ENCODE results near the gene BBS5.
"Not testable (repeated sequence)": the region's sequence is repeated elsewhere in the genome, so short reads cannot be mapped to it uniquely, and the experiment has no call there.

Gene BBS5

DNA sequence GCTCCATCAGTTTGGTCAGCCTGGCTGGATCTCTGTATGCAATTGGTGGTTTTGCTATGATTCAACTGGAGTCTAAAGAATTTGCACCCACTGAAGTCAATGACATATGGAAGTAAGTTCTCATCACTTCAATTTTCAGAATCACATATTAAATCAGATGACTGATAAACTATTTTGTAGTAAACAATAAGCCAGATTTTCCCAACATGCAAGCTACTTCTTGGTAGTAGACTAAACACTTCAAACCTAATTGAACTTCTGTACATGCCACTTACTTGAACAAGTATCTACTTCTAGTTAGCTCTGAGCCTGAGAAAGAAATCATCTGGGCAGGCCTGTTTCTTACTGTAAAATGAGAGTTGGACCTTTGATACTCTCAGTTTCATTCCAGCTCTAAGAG, 41.6 kb downstream of the BBS5 start:
- Histone ChIP-seq H3K36me3 (ENCODE audit: insufficient read depth, low read length) (no peaks in the 10 kb centered on the region), H3K9me3 (ENCODE audit: low read depth, low read length) (no peaks in the 10 kb centered on the region), H3K4me3 (no peak overlapping the region), H3K9ac (ENCODE audit: insufficient read length) (no peak overlapping the region), H3K27ac (no peak overlapping the region)
- no peak for DNase-seq (ENCODE audit: low read depth, low spot score)
- TF ChIP-seq POLR2AphosphoS5 (IDR thresholded peaks at IDR 0.05; ENCODE audit: borderline replicate concordance, low read depth, low read length) = no peak
- TF ChIP-seq EZH2 (IDR thresholded peaks at IDR 0.05) = no peak
- no peak for TF ChIP-seq FOXP2 (optimal IDR thresholded peaks at IDR 0.05; ENCODE audit: control extremely low read depth, extremely low read length, insufficient read depth)

DNA sequence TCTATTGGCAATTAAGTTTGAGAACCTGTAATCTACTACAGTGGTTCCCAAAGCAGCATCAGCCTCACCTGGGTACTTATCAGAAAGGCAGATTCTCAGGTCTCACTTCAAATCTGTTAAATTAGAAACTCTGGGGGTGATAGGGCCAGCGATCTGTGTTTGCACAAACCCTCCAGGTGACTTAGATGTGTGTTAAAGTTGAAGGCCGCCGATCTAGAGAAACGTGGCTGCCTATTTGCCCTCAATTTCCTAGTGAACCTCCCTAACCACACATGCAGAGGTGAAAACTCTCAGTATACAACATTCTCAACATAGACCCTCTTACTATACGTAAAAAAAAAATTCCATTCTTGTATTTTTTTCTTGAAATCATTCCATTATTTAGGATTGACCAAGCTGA, 44.4 kb downstream of the BBS5 start:
- Histone ChIP-seq H3K9me3 (ENCODE audit: low read depth, low read length) (no peaks in the 10 kb centered on the region), H3K4me3 (no peak overlapping the region), H3K27ac (no peak overlapping the region), H3K36me3 (ENCODE audit: insufficient read depth, low read length) (no peaks in the 10 kb centered on the region), H3K9ac (ENCODE audit: insufficient read length) (no peak overlapping the region)
- no peak for DNase-seq (ENCODE audit: low read depth, low spot score)
- TF ChIP-seq FOXP2 (optimal IDR thresholded peaks at IDR 0.05; ENCODE audit: control extremely low read depth, extremely low read length, insufficient read depth) (no peak), POLR2AphosphoS5 (IDR thresholded peaks at IDR 0.05; ENCODE audit: borderline replicate concordance, low read depth, low read length) (no peak), EZH2 (IDR thresholded peaks at IDR 0.05) (no peak)

GRCh38 chr2:169525434-169525833, 46.1 kb downstream of the BBS5 start:
- Histone ChIP-seq H3K27ac (no peak overlapping the region), H3K36me3 (ENCODE audit: insufficient read depth, low read length) (peaks cover 9% of the 10 kb centered on the region; the same call in 1 of the 2 replicates), H3K9me3 (ENCODE audit: low read depth, low read length) (no peaks in the 10 kb centered on the region), H3K9ac (ENCODE audit: insufficient read length) (no peak overlapping the region), H3K4me3 (no peak overlapping the region)
- no peak for TF ChIP-seq POLR2AphosphoS5 (IDR thresholded peaks at IDR 0.05; ENCODE audit: borderline replicate concordance, low read depth, low read length)
- no peak for TF ChIP-seq EZH2 (IDR thresholded peaks at IDR 0.05)
- TF ChIP-seq FOXP2 (optimal IDR thresholded peaks at IDR 0.05; ENCODE audit: control extremely low read depth, extremely low read length, insufficient read depth) = no peak
- no peak for DNase-seq (ENCODE audit: low read depth, low spot score)

DNA sequence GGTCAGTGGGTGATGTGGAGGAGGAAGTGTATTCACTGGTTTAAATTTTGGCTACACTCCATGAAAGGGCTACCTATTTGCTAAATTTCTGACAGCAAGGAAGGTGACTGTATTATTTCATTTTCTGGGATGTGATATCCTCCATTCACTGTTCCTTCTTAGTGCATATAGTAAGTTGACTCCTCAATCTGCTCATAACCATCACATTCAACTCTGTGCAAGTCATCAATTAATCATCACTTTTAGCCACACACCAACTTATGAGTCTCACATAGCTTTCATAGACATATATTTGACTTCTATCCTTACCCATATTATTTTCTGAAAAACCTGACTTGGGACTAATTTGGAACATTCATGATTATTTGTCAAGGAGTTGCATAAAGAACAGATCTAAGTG, 47.2 kb downstream of the BBS5 start:
- no peaks in the 10 kb centered on the region for H3K9me3 ChIP-seq (ENCODE audit: low read depth, low read length)
- H3K36me3 ChIP-seq (ENCODE audit: insufficient read depth, low read length) = peaks cover 12% of the 10 kb centered on the region; the same call in 1 of the 2 replicates
- peak overlapping the region; percentile 7 for H3K9ac ChIP-seq (ENCODE audit: insufficient read length)
- DNase-seq (ENCODE audit: low read depth, low spot score) = no peak
- H3K27ac ChIP-seq = no peak overlapping the region
- H3K4me3 ChIP-seq = no peak overlapping the region
- TF ChIP-seq EZH2 (IDR thresholded peaks at IDR 0.05) (no peak), FOXP2 (optimal IDR thresholded peaks at IDR 0.05; ENCODE audit: control extremely low read depth, extremely low read length, insufficient read depth) (no peak), POLR2AphosphoS5 (IDR thresholded peaks at IDR 0.05; ENCODE audit: borderline replicate concordance, low read depth, low read length) (no peak)

DNA sequence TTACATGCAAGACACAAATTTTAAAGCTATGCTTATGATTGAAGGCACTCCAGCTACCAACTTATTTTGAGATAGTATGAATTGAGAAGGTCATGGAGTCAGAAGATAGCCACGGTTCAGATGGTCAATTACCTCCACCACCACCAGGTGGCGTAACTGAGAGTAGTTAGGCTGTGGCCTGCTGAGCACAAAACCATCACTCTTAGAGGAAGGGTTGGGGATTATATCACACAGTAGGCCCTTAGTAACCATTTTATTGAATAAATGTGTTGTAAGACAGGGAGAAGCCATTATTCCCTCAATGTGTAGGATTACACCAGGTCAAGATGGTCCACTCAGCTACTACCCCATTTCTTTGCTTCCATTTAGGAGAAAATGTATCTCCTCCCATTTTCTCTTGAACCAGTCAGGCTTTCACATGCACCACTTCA, 49.0 kb downstream of the BBS5 start:
- Histone ChIP-seq H3K4me3 (no peak overlapping the region), H3K9ac (ENCODE audit: insufficient read length) (no peak overlapping the region), H3K9me3 (ENCODE audit: low read depth, low read length) (no peaks in the 10 kb centered on the region), H3K27ac (no peak overlapping the region), H3K36me3 (ENCODE audit: insufficient read depth, low read length) (peaks cover 12% of the 10 kb centered on the region; the same call in 1 of the 2 replicates)
- no peak for TF ChIP-seq FOXP2 (optimal IDR thresholded peaks at IDR 0.05; ENCODE audit: control extremely low read depth, extremely low read length, insufficient read depth)
- no peak for TF ChIP-seq EZH2 (IDR thresholded peaks at IDR 0.05)
- TF ChIP-seq POLR2AphosphoS5 (IDR thresholded peaks at IDR 0.05; ENCODE audit: borderline replicate concordance, low read depth, low read length) = no peak
- DNase-seq (ENCODE audit: low read depth, low spot score) = peak; percentile 8

- not testable (repeated sequence) for H3K27ac ChIP-seq; H3K4me3 ChIP-seq; DNase-seq (ENCODE audit: low read depth, low spot score); H3K9me3 ChIP-seq (ENCODE audit: low read depth, low read length); H3K9ac ChIP-seq (ENCODE audit: insufficient read length)
- H3K36me3 ChIP-seq (ENCODE audit: insufficient read depth, low read length) = peaks cover 11% of the 10 kb centered on the region
Measured at GRCh38 chr2:169539460-169539859, 60.2 kb downstream of the BBS5 start.

DNA sequence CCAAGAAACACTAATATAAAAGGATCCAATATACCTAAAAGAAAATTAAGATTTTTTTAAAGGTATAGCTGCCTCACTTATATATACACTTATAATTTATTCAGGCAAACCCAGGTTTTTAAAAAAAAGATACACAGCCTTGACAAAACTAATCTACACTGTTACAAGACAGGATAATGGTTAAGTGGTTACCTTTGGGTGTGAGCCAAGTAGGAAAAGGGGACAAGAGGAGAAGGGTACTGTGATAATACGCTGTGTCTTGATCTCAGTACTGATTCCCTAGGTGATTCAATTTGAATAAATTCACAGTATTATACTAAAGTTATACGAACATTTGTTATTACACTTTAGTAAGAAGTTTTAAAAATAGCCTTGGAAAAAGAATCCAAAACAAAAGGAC, 60.9 kb downstream of the BBS5 start:
- H3K27ac ChIP-seq = no peak overlapping the region
- DNase-seq (ENCODE audit: low read depth, low spot score) = no peak
- TF ChIP-seq EZH2 (IDR thresholded peaks at IDR 0.05) (no peak), FOXP2 (optimal IDR thresholded peaks at IDR 0.05; ENCODE audit: control extremely low read depth, extremely low read length, insufficient read depth) (no peak), POLR2AphosphoS5 (IDR thresholded peaks at IDR 0.05; ENCODE audit: borderline replicate concordance, low read depth, low read length) (no peak)
- H3K36me3 ChIP-seq (ENCODE audit: insufficient read depth, low read length) = peaks cover 12% of the 10 kb centered on the region
- H3K4me3 ChIP-seq = no peak overlapping the region
- no peak overlapping the region for H3K9ac ChIP-seq (ENCODE audit: insufficient read length)
- H3K9me3 ChIP-seq (ENCODE audit: low read depth, low read length) = no peaks in the 10 kb centered on the region

- Histone ChIP-seq H3K27ac (no peak overlapping the region), H3K9ac (ENCODE audit: insufficient read length) (no peak overlapping the region), H3K4me3 (no peak overlapping the region), H3K9me3 (ENCODE audit: low read depth, low read length) (no peaks in the 10 kb centered on the region), H3K36me3 (ENCODE audit: insufficient read depth, low read length) (peaks cover 12% of the 10 kb centered on the region; the same call in 1 of the 2 replicates)
- DNase-seq (ENCODE audit: low read depth, low spot score) = no peak
- TF ChIP-seq EZH2 (IDR thresholded peaks at IDR 0.05) (no peak), POLR2AphosphoS5 (IDR thresholded peaks at IDR 0.05; ENCODE audit: borderline replicate concordance, low read depth, low read length) (no peak), FOXP2 (optimal IDR thresholded peaks at IDR 0.05; ENCODE audit: control extremely low read depth, extremely low read length, insufficient read depth) (no peak)
Measured at GRCh38 chr2:169542433-169542832, 63.1 kb downstream of the BBS5 start.

DNA sequence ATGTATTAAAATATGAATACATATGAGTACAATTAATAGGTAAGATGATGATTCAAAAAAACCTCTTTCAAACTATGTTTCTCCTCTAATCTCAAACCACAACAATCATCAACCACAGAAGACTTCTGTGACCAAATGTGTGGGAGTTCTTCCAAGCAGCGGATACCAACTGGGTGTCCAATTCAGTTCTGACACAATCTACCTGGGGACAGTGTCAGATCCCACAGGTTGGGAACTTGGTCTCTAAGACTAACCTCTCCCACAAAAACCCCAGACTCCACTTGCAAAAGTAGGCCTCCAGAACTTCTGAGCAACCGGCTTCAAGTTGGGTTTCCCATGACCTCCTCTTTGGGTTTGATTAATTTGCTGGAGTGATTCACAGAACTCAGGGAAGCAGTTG, 67.5 kb downstream of the BBS5 start:
- H3K27ac ChIP-seq = no peak overlapping the region
- no peak for DNase-seq (ENCODE audit: low read depth, low spot score)
- no peak overlapping the region for H3K4me3 ChIP-seq
- H3K9me3 ChIP-seq (ENCODE audit: low read depth, low read length) = no peaks in the 10 kb centered on the region
- H3K9ac ChIP-seq (ENCODE audit: insufficient read length) = no peak overlapping the region
- no peak for TF ChIP-seq EZH2 (IDR thresholded peaks at IDR 0.05)
- no peak for TF ChIP-seq FOXP2 (optimal IDR thresholded peaks at IDR 0.05; ENCODE audit: control extremely low read depth, extremely low read length, insufficient read depth)
- no peak for TF ChIP-seq POLR2AphosphoS5 (IDR thresholded peaks at IDR 0.05; ENCODE audit: borderline replicate concordance, low read depth, low read length)
- peaks cover 14% of the 10 kb centered on the region; the same call in 1 of the 2 replicates for H3K36me3 ChIP-seq (ENCODE audit: insufficient read depth, low read length)

Data from SK-N-MC (cell line).